ENCODE data around the gene ZNF532.
"Not testable (repeated sequence)": the region's sequence is repeated elsewhere in the genome, so short reads cannot be mapped to it uniquely, and the experiment has no call there.

The ZNF532 gene

DNA sequence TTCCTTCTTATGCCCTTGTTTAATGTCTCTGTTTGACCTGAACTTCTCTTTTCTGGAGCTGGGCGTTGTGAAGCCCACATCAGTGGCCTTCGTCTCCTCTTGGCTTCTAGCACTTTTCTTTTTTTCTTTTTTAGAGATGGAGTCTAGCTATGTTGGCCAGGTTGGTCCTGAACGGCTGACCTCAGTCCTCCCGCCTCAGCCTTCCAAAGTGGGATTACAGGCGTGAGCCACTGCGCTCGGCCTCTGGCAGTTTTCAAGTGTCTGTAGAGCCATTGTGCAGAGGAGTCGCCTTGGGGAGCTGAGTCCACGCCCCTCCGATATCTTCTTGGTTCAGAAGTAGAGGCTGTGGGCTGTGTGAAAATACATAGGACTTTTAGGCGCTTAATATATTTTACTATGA is 36.5 kb downstream of the ZNF532 start:
- DNase-seq = no peak

DNA sequence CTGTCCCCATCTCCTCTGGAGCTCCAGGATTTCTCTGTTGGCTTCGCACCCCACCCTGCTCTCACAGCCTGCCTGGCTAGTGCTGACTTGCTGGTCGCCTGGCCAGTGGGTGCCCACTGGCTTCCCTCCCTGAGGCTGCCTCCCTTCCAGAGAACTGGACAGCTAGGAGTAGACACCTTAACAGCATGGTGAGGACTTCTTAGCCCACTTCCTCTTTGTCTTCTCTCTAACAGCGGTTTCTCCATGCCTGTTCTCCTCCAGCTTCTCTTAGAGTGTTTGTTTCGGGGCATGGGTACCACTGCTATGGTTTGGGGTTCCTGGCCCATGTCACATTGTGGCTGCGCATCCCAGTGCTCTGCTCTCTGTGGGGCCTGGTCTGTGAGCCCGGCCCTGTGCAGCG is 37.1 kb downstream of the ZNF532 start:
- no peak for DNase-seq

DNA sequence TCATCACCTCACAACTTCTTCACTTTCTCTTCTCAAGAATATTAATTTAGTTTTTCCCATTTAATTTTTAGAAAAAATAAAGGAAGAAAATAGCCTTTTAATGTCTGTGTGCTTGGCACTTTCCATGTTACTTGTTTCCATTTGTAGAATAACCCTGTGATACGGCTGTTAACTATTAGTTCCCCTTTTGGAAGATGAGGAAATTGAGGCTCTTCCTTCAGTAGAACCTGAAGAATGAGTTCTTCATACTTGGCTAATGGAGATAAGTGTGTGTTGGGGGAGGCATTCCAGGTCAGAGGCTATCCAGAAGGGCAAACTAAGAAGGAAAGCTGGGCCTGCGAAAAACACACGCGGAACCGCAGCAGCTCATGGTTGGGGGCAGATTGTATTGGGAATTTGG is 38.3 kb downstream of the ZNF532 start:
- no peak for DNase-seq

DNA sequence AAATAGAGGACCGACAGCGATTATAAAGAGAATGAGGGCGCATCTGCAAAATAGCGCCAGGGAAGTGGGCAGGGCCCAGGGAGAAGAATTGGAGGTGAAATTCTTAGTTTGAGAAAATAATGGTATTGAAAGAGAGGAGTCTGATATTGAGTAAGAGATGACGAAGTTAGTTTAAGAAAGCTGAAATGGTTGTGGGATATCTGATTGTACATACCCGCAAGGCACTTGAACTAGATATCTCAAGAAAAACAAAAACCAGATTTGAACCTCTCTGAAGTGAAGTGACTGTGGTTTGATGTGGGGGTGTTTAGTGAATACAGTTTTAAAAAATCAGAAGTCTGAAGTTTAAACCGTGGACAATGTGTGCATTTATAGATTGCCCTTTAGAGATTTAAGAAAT is 38.9 kb downstream of the ZNF532 start:
- DNase-seq = no peak

DNA sequence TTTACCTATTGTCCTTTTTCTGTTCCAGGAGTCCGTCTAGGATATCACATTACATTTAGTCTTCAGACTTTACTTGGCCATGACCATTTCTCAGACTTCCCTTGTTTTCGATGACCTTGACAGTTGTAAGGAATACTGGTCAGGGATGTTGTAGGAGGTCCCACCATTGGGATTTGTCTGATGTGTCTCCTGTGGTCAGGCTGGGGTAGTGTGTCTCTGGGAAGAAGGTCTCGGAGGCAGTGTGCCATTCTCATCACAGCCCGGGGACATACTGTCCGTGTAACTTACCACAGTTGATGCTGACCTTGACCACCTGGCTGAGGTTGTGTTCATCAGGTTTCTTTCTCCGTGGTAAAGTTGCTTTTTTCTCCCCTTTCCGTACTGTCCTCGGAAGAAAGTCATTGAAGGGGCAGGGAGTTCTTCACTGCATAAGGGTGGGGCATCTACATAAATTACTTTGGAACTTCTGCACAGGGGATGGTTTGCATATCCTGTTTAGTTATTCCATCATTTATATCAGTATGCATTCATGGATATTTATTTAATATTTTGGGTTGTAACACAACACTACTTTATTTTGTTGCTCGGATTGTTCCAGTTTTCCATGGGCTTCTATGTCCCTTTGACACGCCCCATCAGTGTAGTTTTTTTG is 41.2 kb downstream of the ZNF532 start:
- no peak for DNase-seq

DNA sequence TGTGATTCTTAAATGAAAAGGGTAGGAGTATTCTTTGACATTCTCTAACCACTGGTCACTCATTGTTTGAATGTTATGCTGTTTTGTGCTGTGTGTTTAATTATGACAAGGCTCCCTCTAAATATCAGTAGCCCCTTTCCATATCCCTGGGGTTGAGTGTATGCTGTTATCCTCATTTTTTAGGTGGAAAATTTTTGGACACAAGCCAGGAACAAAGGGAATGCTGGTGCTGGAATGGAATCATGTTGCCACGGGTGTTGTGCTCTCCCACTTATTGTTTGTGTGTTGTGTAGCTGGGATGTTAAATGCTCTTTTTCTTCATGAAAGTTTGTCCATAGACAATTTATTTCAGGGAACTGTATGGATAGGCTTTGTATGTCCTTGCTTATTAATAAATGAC is 43.3 kb downstream of the ZNF532 start:
- no peak for DNase-seq

DNA sequence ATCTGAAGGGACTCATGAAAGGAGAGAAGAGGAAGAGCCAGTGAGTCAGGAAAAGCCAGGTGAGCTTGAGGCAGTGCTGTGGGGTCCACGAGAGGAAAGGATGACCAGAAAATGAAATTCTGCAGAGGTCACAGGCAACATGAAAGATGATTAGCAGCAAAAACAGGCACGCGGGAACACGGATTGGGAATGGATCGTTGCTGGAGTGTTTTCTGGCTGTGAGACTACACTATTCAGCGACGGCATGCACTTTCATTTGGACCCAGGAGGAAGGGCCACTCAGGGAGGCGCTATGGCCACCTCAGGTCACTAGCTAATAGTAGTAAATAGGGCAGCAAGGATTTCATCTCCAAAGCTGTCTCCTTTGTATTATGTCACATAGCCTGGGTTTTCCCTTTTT is 44.8 kb downstream of the ZNF532 start:
- no peak for DNase-seq

DNA sequence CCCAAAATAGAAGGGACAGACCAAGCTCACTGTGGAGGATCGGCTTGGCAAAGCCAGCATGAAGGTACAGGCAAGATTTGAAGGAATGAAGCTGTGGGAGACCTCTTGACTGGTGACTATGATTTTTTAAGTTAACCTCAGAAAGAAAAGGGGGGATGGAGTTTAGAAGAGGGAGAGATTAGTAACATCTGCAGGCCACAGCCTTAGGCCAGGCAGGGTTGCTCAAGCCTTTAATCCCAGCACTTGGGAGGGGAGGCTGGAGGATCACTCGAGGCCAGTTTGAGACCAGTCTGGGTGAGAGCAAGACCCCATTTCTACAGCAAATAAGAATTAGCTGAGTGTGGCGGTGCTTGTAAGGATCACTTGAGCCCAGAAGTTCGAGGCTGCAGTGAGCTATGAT is 46.6 kb downstream of the ZNF532 start:
- DNase-seq = no peak

DNA sequence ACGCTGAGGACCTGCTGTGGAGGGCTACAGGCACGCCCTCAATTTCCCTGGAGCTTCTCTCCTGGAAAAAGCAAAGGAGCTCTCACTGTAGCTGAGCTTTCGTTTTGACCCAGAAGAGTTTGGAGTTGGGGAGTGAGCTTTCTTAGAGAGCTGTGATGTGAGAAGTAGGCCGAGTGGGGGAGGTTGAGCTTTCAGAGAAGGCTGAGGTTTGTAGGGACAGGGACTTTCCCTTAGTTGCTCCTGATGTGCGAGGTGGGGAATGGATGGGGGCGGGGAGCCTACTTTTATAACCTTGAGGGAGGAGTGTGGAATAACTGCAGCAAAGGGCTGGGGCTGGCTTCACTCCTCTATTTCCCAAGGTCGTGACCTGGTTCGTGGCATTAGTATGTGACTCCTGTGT is 47.1 kb downstream of the ZNF532 start:
- no peak for DNase-seq

DNA sequence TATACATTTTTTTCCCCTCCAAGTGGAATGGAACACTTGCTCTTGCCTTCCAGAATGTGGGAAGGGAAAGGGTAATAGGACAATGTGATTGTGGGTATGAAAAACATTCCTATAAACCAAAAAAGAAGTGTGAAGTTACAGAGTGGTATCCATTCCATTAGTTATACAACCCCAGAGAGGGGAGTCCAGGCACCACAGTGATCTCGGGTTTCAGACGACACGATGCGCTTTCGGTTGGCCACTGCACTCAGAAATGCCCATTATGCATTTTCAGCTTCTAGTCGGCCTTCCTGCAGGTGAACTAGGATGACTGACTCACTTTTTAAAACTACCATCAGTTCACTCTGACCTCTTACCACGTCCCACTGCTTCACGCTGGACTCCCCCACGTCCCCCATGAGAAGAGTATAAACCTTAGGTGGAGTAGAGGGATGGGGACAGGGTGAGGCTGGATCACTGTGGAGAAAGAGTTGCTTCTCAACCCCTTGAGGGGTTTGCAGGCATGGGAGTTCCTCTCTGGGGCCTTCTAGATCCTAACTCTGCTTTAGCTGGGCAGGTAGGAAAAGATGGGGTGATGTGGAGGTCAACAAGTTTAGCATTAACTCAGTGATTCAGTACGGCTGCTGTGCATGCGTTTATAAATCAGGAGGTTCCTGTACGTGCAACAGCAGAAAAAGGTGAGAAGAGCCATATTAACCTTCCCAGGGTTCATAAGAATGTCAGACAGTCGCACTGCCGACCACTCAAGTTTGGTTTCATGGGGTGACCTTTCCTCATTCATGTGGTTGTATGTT is 50.5 kb downstream of the ZNF532 start:
- DNase-seq = no peak

DNA sequence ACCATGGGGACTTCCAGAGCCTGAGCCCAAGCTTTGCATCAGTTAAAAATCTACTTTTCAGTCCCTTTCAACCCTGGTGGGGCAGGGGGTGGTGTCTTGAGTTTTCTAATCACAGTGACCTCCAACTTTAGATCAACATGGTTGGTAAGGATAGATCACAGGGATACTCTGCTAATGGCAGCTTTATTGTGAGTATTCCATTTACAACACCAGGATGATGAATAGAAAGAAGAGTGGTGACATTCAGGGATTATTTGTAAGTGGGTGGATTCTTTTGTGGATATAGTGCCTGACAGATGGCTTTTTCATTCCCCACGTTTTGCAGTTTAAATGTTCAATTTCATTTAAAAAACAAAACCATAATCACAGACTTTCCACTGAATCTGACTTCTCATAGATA is 51.3 kb downstream of the ZNF532 start:
- DNase-seq = no peak

DNA sequence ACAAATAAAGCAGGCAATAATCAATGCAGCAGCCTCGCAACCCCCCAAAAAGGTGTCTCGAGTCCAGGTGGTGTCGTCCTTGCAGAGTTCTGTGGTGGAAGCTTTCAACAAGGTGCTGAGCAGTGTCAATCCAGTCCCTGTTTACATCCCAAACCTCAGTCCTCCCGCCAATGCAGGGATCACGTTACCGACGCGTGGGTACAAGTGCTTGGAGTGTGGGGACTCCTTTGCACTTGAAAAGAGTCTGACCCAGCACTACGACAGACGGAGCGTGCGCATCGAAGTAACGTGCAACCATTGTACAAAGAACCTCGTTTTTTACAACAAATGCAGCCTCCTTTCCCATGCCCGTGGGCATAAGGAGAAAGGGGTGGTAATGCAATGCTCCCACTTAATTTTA is 55.3 kb downstream of the ZNF532 start:
- not testable (repeated sequence) for DNase-seq

DNA sequence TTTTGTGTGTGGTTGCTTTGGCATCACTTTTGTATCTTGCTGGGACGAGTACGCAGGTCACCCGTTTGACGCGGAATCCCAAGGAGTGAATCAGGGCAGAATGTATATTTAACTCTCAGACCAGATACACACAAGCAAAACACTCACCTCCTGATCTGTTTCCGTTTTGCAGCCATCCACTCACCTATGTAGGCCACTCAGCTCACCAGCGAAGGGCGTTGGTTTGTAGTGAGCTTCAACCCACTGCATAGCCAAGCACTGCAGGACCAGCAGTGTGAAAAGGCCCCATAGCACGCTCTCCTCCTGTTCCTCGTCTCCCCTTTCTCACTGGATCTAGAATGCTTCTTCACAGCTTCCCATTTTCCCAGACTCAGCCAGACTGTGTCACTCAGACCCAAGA is 58.3 kb downstream of the ZNF532 start:
- no peak for DNase-seq

DNA sequence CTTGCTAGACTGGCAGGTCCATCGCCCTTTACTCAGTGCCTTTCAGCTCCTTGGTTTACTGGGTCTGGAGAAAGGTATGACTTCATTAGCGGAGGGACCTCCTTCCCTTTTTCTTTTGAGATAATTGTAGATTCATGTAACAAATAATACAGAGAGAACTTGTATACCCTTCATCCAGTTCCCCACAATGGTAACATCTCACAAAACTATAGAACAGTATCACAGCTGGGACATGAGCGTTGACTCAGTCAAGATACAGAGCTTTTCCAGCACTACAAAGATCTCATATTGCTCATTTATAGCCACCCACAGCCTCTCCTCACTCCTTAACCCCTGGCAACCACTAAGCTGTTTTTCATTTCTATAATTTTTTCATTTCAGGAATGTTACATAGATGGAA is 59.8 kb downstream of the ZNF532 start:
- DNase-seq = no peak

DNA sequence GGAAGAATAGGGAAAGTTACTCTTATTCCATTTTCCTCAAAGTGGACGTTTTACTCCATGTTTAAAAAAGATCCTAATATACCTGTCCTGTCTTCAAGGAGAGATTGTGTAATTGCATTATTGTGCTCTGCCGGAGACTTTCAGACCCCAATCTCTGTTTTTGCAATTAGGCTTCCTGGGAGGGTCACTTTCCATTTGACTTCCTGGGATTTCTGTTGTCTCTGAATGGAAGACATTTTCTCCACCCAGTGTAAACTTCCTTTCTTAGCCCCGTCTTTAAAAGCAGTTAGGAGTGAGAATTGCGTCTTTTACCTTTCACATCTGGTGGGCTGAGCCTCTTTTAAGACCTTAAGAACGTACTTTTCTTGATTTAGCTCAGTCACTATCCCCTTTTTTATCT is 63.0 kb downstream of the ZNF532 start:
- no peak for DNase-seq

DNA sequence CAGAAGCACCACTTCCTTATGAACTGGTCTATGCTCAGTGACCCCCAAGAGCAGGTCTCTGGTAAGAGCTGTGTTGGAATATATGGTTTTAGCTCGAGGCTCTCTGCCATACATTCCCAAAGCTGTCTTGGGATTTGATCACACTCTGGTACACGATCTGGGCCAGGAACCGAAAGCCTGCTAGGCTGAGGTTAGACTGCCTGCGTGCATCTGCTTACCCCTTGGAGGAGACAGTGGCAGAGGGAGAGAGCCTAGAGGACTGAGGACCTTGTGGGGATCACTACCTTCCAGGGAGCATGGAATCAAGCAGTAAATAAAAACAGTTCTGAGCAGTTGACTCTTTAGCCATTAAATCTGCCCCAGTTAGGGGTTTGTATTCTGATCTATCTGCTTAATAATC is 63.7 kb downstream of the ZNF532 start:
- DNase-seq = no peak

DNA sequence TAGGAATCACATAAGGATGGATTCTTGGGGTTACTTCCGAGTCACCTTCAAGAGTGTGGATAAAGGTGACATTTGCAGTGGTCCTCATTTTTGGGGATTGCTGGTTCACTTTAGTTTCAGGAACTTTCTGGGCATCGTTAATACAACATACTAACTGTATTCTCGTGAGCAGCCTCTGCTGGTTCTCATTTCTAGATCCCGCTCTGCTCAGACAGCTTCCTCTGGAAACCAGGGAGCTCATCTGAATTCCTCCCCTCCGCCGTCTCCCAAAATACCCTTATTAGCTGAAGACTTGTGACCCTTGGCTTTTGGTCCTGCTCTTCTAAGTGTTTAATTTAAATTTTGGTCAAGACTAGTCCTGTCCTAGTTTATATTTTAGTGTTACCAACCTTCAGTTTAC is 64.5 kb downstream of the ZNF532 start:
- DNase-seq = no peak

DNA sequence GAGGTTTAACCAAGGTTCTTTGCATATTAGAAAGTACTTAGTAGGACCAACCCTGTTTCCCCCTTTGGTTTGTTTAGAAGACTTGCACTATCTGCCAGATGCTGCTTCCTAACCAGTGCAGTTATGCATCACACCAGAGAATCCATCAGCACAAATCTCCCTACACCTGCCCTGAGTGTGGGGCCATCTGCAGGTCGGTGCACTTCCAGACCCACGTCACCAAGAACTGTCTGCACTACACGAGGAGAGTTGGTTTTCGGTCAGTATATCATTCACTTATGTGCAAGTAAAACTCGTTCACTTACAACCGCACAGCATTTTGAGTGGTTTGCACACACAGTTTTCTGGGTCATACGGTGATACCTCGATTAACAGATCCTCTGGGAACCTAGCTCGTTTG is 69.7 kb downstream of the ZNF532 start:
- DNase-seq = no peak

DNA sequence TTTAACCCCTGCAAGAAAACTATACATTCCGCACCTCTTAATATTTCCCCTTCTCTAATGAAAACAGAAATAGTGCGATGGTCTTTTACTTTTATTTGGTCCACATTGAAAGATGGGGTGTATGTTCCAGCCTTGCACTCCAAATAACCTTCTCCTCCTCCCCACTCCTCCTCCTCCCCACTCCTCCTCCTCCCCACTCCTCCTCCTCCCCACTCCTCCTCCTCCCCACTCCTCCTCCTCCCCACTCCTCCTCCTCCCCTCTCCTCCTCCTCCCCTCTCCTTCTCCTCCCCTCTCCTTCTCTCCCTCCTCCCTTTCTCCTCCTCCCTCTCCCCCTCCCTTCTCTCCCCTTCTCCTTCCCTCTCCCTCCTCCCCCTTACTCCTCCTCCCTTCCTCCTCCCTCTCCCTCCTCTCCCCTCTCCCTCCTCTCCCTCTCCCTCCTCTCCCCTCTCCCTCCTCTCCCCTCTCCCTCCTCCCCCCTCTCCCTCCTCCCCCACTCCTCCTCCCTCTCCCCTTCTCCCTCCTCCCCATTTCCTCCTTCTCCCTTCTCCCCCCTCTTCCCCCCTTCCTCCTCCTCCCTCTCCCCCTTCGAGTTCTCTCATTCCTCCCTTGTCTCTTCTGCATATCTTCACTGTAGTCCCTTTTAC is 70.4 kb downstream of the ZNF532 start:
- no peak for DNase-seq

DNA sequence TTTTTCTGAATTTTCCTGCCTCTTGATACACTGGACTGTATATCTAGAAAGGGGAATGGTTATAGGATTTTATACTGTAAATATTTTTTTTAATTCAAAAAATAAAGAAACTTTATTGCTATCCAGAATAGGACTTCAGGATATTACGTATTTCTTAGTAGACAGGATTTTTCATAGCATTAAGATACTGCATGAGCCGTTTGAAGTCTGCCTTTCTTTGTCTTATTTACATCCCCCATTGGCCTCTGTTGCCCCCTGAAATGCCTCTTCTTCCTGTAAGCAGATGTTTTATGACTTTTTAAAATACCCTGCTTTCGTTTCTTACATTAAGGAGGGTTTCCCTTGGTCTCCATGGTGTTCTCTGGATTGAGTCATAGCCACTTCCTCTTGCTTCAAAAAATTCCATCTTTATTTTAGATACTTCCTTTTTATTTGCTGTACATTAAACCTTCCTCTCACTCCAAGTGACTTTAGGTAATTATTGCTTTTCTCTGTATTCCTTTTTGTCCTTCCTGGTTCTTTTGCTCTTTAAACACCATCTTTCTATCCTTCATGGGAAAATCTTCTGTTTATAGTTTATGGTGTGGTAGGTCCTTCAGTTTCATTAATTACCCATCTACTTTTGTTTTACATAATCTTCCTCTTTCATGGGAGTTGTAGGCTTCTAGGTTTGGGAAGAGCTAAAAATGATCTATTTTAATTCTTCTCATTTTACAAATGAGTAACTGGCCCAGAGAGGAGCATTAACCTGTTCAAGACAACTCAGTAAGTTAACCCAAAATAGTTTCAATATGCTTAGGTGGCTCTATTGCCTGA is 72.6 kb downstream of the ZNF532 start:
- no peak for DNase-seq

DNA sequence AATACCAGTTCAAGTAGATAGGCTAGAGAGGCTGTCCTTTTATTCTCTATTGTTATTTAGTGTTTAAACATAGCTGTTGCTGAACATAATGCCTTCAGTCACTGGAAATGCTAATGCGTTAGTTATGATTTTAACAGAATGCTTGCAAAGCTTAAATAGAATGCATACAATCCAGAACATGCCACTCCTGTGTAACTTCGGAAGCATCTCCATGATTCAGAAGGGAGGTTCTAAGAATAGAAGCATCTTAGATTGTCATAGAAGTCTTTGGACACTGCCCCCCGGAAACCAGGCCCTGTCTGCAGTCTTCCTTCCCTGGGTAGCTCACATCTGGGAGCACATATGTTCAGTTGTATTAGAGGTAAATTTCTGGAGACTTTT is 73.2 kb downstream of the ZNF532 start:
- no peak for DNase-seq

Measured in anterior cingulate cortex (tissue), 58 donors.